Esophagus squamous epithelium (tissue), 4 donors: ENCODE measurements around the gene HIRA.

Experiments
- CTCF ChIP-seq, 6 experiments: fragments of 450-650 bp in 4 of 6; fragments of 200-600 bp in 2 of 6; sonication (generic) in 2 of 6; IDR thresholded peaks; one replicate each; pipeline ENCODE4 v1.5.1; 2016 to 2019; ENCODE audit warnings: antibody characterized with exemption in 6 of 6, mild to moderate bottlenecking in 4 of 6, moderate library complexity in 4 of 6
- POLR2A ChIP-seq, 4 donors: fragments of 450-650 bp; IDR thresholded peaks; one replicate each; pipeline ENCODE4 v1.6.1; 2017; ENCODE audit warnings: antibody characterized with exemption in 4 of 4, mild to moderate bottlenecking in 4 of 4, moderate library complexity in 3 of 4

GRCh38 chr22:19367763-19368367, 63.7 kb downstream of the HIRA start:
- TF ChIP-seq CTCF (IDR thresholded peaks at IDR 0.05) (no peak), POLR2A (IDR thresholded peaks at IDR 0.05) (no peak)
